ENCODE results near the gene MRPL34.
"Not testable (repeated sequence)": the region's sequence is repeated elsewhere in the genome, so short reads cannot be mapped to it uniquely, and the experiment has no call there.

Gene MRPL34

DNA sequence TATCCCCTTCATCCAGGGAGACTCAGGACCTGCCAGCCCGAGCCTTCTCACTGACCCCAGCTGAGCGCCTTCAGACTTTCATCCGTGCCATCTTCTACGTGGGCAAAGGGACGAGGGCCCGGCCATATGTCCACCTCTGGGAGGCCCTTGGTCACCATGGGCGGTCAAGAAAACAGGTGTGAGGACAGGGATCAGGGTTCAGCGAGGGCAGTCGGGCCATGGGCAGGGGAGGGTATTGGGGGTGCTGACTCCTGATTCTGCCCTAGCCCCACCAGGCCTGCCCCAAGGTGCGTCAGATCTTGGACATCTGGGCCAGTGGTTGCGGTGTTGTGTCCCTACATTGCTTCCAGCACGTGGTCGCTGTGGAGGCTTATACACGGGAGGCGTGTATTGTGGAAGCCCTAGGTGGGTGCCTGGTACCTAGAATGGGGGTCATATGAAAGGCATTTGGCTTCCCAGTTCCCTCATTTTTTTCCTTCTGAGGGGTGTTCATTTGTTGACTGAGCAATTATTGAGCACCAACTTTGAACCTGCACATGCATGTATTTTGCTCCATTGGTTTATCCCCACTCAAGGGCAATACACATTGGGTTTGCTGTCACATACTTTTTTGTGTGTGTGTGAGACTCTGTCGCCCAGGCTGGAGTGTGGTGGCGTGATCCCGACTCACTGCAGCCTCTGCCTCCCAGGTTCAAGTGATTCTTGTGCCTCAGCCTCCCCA lies 20.1 kb upstream of the MRPL34 start:
- DNase-seq (ENCODE audit: low read depth in 2 of 3, low spot score in 1 of 3): no peak

DNA sequence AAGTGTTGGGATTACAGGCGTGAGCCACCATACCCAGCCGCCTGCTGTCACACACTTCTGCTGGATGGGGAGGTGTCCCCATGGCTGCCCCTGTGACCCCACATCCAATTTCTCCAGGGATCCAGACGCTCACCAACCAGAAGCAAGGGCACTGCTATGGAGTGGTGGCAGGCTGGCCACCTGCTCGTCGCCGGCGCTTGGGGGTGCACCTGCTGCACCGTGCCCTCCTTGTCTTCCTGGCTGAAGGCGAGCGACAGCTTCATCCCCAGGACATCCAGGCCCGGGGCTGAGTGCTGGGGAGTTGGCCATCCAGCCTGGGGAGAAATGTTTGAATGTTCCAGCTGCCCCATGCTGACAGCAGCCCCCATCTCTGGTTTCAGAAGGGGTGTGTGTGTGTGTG lies 19.4 kb upstream of the MRPL34 start:
- DNase-seq (ENCODE audit: low read depth in 2 of 3, low spot score in 1 of 3): no peak

DNA sequence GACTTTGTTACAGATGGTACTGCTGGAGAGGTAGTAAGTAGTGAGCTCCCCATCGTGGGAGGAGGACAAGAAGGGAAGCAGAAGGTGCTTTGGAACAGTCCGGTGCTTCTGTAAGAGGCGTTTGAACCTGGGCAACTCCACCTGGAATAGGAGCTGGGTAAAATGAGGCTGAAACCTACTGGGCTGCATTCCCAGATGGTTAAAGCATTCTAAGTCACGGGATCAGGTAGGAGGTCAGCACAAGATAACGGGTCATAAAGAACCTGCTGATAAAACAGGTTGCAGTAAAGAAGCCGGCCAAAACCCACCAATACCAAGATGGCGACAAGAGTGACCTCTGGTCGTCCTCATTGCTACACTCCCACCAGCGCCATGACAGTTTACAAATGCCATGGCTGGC lies 18.9 kb upstream of the MRPL34 start:
- no peak for DNase-seq (ENCODE audit: low read depth in 2 of 3, low spot score in 1 of 3)

DNA sequence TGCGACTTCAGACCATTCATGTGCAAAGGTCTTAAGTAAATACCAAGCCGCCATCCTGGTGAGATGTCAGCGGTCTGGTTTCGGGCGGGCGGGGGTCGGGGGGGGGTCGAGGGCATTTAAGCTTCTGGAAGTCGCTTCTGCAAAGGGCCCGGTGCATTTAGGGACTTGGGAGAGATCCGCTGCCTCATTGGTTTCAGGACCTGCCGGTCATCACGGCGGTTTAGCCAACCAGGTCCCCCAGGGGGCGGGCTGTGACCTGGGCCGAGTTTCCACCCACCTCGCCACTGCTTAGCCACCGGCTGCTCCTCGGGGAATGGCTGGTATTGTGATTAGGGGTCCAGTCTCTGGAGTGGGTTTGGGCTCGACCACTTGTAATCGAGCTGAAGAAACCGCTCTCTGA lies 16.2 kb upstream of the MRPL34 start:
- peak in 2 of 3 donors; percentile 53 to 57 for DNase-seq (ENCODE audit: low read depth in 2 of 3, low spot score in 1 of 3)

DNA sequence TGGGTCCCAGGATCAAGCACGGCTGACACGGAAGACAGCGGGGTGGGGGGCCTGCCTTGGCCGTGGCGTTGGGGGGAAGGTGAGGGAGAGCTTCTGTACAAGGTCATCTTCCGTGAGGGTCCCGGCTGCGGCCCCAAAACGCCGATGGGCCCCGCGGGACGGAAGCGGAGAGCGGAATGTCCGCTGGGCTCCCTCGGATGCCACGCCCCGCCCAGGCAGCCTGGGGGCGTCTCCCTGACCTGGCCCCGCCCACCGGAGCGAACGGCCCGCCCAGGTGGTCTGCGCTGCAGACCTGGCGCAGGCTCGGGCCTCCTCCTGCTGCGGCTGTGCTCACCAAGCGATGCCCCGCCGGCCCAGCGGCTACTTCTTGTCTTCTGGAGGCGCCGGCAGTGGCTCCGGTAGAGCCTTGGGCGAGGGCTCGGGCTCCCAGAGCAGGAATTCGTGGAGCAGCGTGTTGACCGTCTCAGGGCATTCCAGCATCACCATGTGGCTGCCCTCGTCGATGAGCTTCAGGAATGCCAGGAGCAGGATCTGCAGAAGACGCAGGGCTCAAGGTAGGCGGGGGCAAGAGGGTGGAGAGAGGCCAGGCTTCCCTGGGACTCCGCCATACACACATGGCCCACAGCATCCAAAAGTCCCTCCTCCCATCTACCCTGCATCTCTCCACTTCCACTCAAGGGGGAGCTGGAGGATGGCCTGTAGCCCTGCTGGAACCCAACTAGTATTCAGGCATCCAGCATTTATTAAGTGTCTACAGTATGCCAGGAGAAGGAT lies 13.2 kb upstream of the MRPL34 start:
- peak; percentile 61 to 84 (median 73) for DNase-seq (ENCODE audit: low read depth in 2 of 3, low spot score in 1 of 3)

DNA sequence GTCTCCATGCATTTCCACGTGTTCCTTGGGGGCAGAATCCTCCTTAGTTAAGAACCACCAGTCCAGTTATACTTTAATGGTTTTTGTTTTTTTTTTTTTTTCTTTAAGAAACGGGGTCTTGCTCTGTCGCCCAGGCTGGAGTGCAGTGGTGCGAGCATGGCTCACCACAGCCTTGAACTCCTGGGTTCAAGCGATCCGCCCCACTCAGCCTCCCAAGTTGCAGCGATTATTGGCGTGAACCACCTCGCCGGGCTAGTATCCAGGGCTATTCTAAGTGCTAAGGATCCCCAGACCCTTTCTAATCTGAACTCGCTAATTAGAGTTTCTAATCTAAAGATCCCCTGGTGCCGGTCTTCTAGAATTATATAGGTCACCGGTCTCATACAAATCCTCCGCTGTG lies 12.1 kb upstream of the MRPL34 start:
- no peak for DNase-seq (ENCODE audit: low read depth in 2 of 3, low spot score in 1 of 3)

DNA sequence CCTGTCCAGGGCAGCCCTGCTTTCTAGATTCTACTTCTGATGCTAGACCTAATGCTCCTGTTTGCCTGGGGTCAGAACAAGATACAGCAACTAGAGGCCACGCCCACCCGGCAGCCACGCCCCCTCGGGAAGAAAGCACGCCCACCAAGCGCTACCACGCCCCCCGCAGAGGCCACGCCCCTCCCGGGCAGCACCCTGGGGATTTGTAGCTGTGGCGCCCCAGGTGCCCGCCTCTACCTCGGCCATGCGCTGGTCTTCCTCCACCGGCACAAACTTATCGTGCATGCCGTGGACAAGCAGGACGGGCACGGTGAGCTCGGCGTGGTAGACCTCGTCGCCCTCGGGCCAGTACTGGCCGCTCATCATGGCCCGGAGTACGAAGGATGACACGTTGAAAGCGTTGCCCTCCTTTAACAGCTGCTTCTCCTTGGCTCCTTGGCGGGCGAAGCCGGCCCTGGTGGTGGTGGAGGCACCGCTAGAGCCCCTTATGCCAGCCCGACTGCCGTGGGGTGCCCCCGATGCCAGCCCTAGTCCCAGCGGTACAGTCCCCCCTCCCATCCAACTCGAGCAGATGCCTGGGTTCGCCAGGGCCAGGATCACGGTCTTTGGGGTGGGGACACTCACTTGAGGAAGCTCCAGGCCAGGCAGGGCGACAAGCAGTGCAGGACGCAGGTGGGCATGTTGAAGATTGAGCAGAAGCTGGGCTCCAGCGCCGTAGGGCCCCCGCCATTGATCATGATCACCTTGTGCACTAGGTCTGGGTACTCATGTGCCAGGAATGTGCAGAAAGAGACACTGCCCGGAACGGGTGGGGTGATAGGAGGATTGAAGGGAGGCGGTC lies 11.4 kb upstream of the MRPL34 start:
- DNase-seq (ENCODE audit: low read depth in 2 of 3, low spot score in 1 of 3): peak; percentile 54 to 69 (median 59)

DNA sequence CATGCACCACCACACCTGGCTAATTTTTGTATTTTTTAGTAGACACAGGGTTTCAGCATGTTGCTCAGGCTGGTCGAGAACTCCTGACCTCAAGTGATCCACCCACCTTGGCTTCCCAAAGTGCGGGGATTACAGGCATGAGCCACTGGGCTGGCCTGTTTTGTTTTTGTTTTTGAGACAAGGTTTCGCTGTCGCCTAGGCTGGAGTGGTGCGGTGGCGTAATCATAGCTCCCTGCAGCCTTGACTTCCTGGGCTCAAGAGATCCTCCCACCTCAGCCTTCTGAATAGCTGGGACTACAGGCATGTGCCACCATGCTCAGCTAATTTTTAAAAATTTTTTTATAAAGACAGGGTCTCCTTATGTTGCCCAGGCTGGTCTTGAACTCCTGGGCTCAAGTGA lies 10.1 kb upstream of the MRPL34 start:
- not testable (repeated sequence) for DNase-seq (ENCODE audit: low read depth in 2 of 3, low spot score in 1 of 3)

DNA sequence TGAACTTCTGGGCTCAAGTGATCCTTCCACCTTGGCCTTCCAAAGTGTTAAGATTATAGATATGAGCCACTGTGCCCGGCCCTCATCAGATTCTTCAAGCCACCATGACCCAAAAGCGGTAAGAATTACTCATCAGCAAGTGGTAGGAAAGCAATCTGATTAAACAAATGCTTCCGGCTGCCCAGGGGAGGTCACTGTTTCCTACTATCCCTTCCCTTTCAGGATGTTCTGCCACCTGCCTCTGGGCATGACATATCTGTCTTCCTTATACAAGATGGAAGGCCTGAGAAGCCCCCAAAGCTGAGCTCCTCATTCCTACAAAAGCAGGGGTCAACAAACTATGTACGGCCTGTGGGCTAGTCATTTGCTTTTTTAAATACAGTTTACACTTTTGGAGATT lies 9.4 kb upstream of the MRPL34 start:
- DNase-seq (ENCODE audit: low read depth in 2 of 3, low spot score in 1 of 3): no peak

DNA sequence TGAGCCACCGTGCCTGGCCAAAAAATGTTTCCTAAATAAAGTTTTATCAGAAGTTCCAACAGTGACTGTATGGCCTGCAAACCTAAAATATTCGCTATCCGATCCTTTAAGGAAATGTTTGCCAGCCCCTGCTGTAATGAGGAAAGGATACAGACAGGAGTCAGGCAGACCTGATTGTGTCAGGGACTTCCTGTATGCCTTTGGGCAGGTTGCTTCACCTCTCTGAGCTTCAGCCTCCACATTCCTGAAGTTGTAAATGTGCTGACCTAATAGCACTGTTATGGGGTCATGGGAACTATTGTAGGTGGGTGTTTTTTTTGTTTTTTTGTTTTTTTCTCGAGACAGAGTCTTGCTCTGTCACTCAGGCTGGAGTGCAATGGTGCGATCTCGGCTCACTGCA lies 8.7 kb upstream of the MRPL34 start:
- no peak for DNase-seq (ENCODE audit: low read depth in 2 of 3, low spot score in 1 of 3)

DNA sequence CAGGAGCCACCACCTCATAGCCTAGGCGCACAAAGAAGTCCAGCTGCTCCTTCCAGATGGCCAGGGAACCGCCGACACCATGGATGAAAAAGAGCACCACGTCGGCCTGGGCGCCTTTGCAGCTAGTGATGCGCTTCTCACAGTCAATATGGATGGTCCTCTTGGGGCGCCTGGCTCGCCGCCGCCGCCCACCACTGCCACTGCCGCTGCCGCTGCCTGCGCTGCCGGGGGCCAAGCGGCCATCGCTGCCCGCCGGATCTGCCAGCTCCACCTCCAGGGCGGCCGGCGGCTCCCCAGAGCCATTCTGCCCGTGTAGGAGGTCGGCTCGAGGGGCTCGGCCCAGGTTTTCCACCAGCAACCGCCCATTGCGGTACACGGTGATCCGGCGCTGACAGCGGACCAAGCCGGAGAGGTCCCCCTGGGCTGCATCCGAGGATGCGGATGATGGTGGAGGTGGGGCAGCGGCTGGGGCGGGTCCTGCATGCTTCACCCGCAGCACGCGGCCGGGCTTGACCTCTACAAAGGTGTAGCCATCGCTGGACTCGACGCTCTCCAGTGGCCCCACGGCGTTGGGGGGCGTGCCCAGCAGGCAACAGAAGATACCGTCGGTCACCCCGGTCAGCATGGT lies 4.6 kb upstream of the MRPL34 start:
- no peak for DNase-seq (ENCODE audit: low read depth in 2 of 3, low spot score in 1 of 3)

DNA sequence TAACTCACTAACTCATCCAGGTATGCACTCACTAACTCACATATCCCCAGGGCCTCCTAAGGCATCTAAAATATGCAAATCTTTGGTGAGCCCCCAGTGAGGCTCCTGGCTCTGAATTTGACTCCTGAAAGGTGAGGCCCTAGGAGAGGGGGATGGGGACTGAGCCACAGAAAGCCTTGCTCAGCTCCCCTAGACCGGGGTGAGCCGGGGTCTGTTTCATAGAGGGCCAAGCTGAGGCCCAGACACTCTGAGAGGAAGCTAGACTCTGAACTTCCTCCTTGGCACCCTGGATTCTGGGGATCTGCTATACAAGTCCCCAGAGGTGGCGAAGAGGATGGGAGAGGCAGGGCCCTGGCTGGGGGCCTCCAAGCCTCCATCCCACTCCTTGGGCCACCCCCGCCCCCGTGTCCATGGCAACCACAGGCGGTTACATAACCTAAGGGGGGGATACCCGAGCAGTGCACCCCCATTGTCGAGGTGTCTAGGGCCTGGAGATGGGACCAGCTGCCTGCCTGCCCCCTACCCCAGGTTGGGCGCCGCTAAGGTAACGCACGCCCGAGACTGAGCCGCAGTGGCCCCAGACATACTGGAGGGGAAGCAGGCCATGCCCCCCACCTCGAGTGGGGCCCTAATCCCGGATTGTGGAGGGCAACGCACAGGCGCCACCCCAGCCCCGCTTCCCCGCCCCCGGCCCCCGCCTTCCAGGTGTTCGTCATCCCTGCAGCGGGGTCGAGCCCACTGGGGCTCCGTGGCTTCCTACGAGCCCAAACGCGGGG lies 3.1 kb upstream of the MRPL34 start:
- DNase-seq (ENCODE audit: low read depth in 2 of 3, low spot score in 1 of 3): no peak

DNA sequence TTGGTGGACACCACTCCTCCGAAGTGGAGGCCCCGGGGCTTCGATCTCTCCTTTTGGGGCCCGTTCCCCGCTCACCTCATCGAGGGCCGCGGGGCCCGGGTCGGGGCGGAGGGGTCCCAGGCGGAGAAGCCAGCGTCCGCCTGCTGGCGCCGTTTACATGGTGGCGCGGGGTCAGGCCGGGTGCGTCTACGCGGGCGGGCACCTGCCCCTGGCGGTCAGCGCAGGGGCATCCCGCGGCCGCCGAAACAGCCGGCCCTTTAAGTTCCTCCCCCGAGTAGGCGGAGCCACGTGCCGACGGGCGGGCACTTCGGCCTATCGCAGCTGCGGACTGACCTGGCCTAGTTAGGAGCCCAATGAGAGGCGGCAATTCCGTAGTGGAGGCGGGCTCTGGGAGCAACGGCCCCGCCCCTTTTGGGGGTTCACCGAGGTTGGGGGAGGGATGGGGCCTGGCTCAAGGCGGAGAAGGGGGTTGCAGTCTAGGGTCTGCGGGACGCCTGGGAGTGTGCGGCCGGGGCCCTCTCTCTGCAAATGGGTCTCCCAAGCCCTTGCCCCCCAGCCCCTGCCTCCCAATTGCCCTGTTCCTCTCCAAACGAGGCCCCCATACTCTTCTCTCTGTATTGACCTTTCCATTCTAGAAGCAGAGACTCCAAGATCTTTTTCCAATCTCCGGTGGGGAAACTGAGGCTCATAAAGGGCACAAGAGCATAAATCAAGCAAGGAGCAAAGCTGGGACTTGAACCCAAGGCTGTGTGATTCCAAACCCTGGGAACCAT lies 2.3 kb upstream of the MRPL34 start, which contains the start of gene ABHD8:
ABHD8 (minus strand) TSS at position 259 of the 773 bp plus-strand sequence. CDS start 1,809 bp downstream, outside the sequence.
- DNase-seq (ENCODE audit: low read depth in 2 of 3, low spot score in 1 of 3): peak; percentile 89 to 95 (median 93)

DNA sequence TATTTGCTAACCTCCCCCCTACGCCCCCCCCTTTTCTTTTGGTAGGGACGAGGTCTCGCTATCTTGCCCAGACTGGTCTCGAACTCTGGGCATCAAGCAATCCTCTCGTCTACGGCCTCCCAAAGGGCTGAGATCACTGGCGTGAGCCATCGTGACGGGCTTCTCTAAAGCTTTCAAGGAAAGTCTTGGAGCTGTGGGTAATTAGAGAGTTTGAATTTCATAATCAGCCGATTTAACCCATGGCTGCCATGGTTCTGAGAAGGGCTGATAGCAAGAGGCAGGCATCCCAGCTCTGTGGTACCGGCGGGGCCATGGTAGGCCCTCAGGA lies 1.8 kb upstream of the MRPL34 start:
- no peak for DNase-seq (ENCODE audit: low read depth in 2 of 3, low spot score in 1 of 3)

DNA sequence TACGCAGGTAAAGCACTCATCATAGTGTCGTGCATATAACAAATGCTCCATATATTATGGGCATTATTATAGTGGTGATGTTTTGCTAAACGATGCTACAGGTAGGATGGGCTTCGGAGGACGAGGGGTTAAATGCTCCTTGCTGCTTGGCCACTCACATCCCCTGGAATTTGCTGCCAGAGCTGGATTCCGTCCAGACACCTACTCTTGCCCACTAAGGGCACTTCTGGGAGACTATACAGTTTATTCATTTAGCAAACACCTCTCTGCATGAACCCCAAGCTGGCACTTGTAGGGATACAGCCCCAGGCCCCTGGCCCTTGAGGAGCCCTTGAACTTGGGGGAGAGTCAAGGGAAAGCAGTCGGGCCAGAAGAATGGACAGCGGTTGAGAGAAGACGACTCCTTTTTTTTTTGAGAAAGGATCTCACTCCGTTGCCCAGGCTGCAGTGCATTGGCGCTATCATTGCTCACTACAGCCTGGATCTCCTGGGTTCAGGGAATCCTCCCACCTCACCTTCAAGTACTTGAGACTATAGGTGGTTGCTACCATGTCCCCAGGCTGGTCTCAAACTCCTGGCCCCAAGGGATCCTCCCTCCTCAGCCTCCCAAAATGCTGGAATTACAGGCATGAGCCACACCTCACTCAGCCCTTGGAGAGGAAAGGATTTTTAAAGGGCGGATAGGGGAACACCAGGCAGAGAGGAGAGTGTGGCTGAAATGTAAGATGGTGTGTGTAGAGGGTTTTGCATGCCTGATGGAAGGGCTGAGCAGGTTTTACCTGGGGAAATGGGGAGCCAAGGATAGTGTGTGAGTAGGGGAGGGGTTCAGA lies 1.1 kb upstream of the MRPL34 start:
- DNase-seq (ENCODE audit: low read depth in 2 of 3, low spot score in 1 of 3): no peak

DNA sequence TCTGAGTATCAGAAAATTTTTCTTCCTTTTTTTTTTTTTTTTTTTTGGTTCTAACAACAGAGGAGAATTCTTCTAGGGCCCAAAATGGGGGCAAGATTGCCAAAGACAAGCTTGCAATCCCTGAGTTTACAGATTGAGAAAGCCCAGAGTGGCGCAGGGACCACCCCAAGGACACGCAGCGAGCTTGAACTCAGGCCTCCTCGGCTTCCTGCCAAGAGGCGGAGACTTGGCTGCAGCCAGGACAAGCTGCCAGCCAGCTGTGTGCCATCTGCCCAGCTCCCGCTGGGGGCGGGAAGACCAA lies 506 bp upstream of the MRPL34 start:
- DNase-seq (ENCODE audit: low read depth in 2 of 3, low spot score in 1 of 3): no peak

DNA sequence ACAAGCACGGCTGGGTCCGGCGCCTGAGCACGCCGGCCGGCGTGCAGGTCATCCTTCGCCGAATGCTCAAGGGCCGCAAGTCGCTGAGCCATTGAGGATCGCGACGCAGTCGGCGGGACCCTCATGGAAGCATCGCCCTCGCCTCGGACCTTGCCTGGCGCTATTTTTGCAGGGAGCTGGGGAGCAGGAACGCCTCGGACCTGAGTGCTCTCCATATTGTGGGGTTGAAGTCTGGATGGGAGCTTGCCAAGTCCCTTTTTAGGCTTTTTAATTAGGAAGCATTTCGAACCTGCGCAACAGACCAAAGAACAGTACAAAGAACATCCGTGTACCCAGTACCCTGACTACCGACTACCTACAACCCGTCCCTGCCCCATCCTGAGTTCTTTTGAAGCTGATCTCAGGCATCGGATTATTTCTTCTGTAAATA lies 628 bp downstream of the MRPL34 start:
- no peak for DNase-seq (ENCODE audit: low read depth in 2 of 3, low spot score in 1 of 3)

DNA sequence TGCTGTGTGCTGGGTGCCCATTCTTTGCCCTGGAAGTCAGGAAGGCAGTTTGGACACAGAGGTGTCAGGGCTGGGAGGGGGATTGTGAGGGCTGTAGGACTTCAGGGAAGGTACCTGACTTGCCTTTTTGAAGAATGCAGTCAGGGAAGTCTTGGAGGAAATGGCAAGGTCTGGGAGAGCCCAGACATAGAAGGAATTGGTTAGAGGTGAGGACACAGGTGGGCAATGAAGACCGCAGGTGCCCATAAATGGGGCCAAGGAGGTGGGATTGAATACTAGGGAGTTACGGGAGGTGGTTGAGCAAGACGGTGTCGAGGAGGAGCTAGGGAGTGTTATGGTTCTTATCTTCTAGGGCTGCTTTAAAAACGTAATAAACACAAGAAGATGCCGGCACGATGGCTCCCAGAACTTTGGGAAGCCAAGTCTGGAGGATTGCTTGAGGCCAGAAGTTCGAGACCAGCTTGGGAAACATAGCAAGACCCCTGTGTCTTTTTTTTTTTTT lies 2.3 kb downstream of the MRPL34 start:
- DNase-seq (ENCODE audit: low read depth in 2 of 3, low spot score in 1 of 3): no peak

Measured in stimulated activated CD4-positive, alpha-beta T cell treated with anti-CD3 and anti-CD28 coated beads, Interleukin-12 subunit alpha, Interleukin-12 subunit beta, amount 100 ng/mL, for 48 hours (primary cell).